ENCODE results near the gene FAM174C. TPM values are rescaled to one million over a fixed set of nuclear protein-coding genes. Genes with fewer than 3 reads are reported as not detected.
A peak's percentile ranks its signal among the peaks of the same experiment; 100 is the strongest.
"Not testable (repeated sequence)": the region's sequence is repeated elsewhere in the genome, so short reads cannot be mapped to it uniquely, and the experiment has no call there.

FAM174C gene
- total RNA-seq, 1 donor from 2014 or later: 21.4 TPM

- no peak for ATAC-seq
- no peak for DNase-seq (ENCODE audit: low spot score)
- intact Hi-C loops (cut with DNase I): loop anchor here (5.0 kb wide), 1 partner anchor 299 kb away; no protein-coding TSS in a partner anchor
Observed at GRCh38 chr19:1235625-1236538, 39.4 kb upstream of the FAM174C start.

GRCh38 chr19:1236576-1236975 lies 38.8 kb upstream of the FAM174C start:
- no peak for ATAC-seq
- intact Hi-C loops (cut with DNase I): loop anchor here (5.0 kb wide), 1 partner anchor 299 kb away; no protein-coding TSS in a partner anchor
- no peak for DNase-seq (ENCODE audit: low spot score)

GRCh38 chr19:1237027-1237659 lies 38.2 kb upstream of the FAM174C start:
- intact Hi-C loops (cut with DNase I): loop anchor here (5.0 kb wide), 1 partner anchor 300 kb away; no protein-coding TSS in a partner anchor
- no peak for ATAC-seq

GRCh38 chr19:1237754-1238368 lies 37.5 kb upstream of the FAM174C start, which contains the start of gene CBARP:
Gene CBARP, minus strand, starts transcription at chr19:1238005. Its CDS starts 1,905 bp downstream, at chr19:1236100.
- intact Hi-C loops (cut with DNase I): loop anchor here (5.0 kb wide), 1 partner anchor 301 kb away; no protein-coding TSS in a partner anchor
- ATAC-seq (no peak), DNase-seq (ENCODE audit: low spot score) (peak; percentile 78)

More at GRCh38 chr19:1237027-1237659, 38.2 kb upstream of the FAM174C start:
- peak; percentile 79 for DNase-seq (ENCODE audit: low spot score)

- DNase-seq (ENCODE audit: low spot score): no peak
- intact Hi-C loops (cut with DNase I): loop anchor here (5.0 kb wide), 1 partner anchor 301 kb away; no protein-coding TSS in a partner anchor
- ATAC-seq: no peak
Observed at GRCh38 chr19:1238369-1239303, 36.7 kb upstream of the FAM174C start.

- intact Hi-C loops (cut with DNase I): loop anchor here (5.0 kb wide), 1 partner anchor 302 kb away; no protein-coding TSS in a partner anchor
- no peak for DNase-seq (ENCODE audit: low spot score)
- ATAC-seq: peak; percentile 0
Observed at GRCh38 chr19:1239420-1239795, 35.9 kb upstream of the FAM174C start.

GRCh38 chr19:1239796-1240737 lies 35.3 kb upstream of the FAM174C start:
- peak; percentile 97 for DNase-seq (ENCODE audit: low spot score)
- intact Hi-C loops (cut with DNase I): loop anchor here (5.0 kb wide), 1 partner anchor 303 kb away; no protein-coding TSS in a partner anchor

GRCh38 chr19:1240925-1241324 lies 34.4 kb upstream of the FAM174C start:
- DNase-seq (ENCODE audit: low spot score) (no peak), ATAC-seq (no peak)
- intact Hi-C loops (cut with DNase I): no loop called here

More at GRCh38 chr19:1239796-1240737, 35.3 kb upstream of the FAM174C start:
- ATAC-seq: peak; percentile 56

GRCh38 chr19:1241417-1242095 lies 33.8 kb upstream of the FAM174C start, which contains the start of gene ATP5F1D:
Gene ATP5F1D, plus strand, starts transcription at chr19:1241751. Its CDS starts 100 bp downstream, at chr19:1241851.
- peak; percentile 78 for ATAC-seq
- peak; percentile 97 for DNase-seq (ENCODE audit: low spot score)
- intact Hi-C loops (cut with DNase I): no loop called here

GRCh38 chr19:1243768-1244692 lies 31.3 kb upstream of the FAM174C start:
- peak; percentile 58 for ATAC-seq
- DNase-seq (ENCODE audit: low spot score): peak; percentile 92
- intact Hi-C loops (cut with DNase I): loop anchor here (2.0 kb wide), 1 partner anchor 23 kb away; no protein-coding TSS in a partner anchor

- intact Hi-C loops (cut with DNase I): loop anchor here (2.0 kb wide), 1 partner anchor 22 kb away; no protein-coding TSS in a partner anchor
- DNase-seq (ENCODE audit: low spot score) (peak; percentile 83), ATAC-seq (peak; percentile 1)
Observed at GRCh38 chr19:1244693-1245451, 30.5 kb upstream of the FAM174C start.

- intact Hi-C loops (cut with DNase I): loop anchor here (2.0 kb wide), 1 partner anchor 21 kb away; no protein-coding TSS in a partner anchor
- ATAC-seq (peak; percentile 4), DNase-seq (ENCODE audit: low spot score) (no peak)
Observed at GRCh38 chr19:1245494-1246264, 29.7 kb upstream of the FAM174C start.

- intact Hi-C loops (cut with DNase I); DNase-seq (ENCODE audit: low spot score); ATAC-seq: not testable (repeated sequence)
Observed at GRCh38 chr19:1246265-1247087, 28.9 kb upstream of the FAM174C start.

Data from sciatic nerve (tissue), 2 donors.